Ectodermal cell (in vitro differentiated cells): Measurements from ENCODE around the gene TRPV2. TPM values are rescaled to one million over a fixed set of nuclear protein-coding genes. Genes with fewer than 3 reads are reported as not detected.

Experiments
- H3K27ac ChIP-seq: 2 replicates; pipeline ENCODE4 v1.7.0; 2013; ENCODE audit warnings: mild to moderate bottlenecking, low read depth, low read length; ENCODE audit not compliant: insufficient read depth, poor library complexity, severe bottlenecking
- H3K27me3 ChIP-seq: 2 replicates; pipeline ENCODE4 v1.7.0; 2013; ENCODE audit warnings: mild to moderate bottlenecking, low read length; ENCODE audit not compliant: insufficient read depth, control insufficient read depth, poor library complexity, severe bottlenecking
- H3K36me3 ChIP-seq: one replicate; pipeline ENCODE4 v1.7.0; 2013; ENCODE audit warnings: low read length; ENCODE audit not compliant: control insufficient read depth, insufficient read depth
- H3K4me1 ChIP-seq: one replicate; pipeline ENCODE4 v1.7.0; 2013; ENCODE audit warnings: low read length; ENCODE audit not compliant: control insufficient read depth, insufficient read depth
- H3K4me3 ChIP-seq: 2 replicates; pipeline ENCODE4 v1.7.0; 2013; ENCODE audit warnings: low read depth, low read length, control low read depth; ENCODE audit not compliant: insufficient read depth
- H3K9me3 ChIP-seq: 2 replicates; pipeline ENCODE4 v1.7.0; 2013; ENCODE audit warnings: mild to moderate bottlenecking, low read length, moderate library complexity; ENCODE audit not compliant: control insufficient read depth
- WGBS, 2 experiments: methylation state at CpG; one replicate each; pipeline ENCODE4 v1.1.7; 2013; ENCODE audit warnings: missing lambda C conversion rate in 2 of 2; 5-methylcytosine and 5-hydroxymethylcytosine counted together
- polyA plus RNA-seq, 4 experiments: library from polyadenylated mRNA; stranded (reverse); fragments of 50-300 nt; gene quantifications; one replicate each; pipeline ENCODE4 v1.2.3, GENCODE V29; 2013

The TRPV2 gene
- polyA plus RNA-seq (2013, experiment 1 of 4): 2.3 TPM
- 0.91 TPM for polyA plus RNA-seq (2013, experiment 2 of 4)
- polyA plus RNA-seq (2013, experiment 3 of 4): 0.96 TPM
- polyA plus RNA-seq (2013, experiment 4 of 4): 2.1 TPM

DNA sequence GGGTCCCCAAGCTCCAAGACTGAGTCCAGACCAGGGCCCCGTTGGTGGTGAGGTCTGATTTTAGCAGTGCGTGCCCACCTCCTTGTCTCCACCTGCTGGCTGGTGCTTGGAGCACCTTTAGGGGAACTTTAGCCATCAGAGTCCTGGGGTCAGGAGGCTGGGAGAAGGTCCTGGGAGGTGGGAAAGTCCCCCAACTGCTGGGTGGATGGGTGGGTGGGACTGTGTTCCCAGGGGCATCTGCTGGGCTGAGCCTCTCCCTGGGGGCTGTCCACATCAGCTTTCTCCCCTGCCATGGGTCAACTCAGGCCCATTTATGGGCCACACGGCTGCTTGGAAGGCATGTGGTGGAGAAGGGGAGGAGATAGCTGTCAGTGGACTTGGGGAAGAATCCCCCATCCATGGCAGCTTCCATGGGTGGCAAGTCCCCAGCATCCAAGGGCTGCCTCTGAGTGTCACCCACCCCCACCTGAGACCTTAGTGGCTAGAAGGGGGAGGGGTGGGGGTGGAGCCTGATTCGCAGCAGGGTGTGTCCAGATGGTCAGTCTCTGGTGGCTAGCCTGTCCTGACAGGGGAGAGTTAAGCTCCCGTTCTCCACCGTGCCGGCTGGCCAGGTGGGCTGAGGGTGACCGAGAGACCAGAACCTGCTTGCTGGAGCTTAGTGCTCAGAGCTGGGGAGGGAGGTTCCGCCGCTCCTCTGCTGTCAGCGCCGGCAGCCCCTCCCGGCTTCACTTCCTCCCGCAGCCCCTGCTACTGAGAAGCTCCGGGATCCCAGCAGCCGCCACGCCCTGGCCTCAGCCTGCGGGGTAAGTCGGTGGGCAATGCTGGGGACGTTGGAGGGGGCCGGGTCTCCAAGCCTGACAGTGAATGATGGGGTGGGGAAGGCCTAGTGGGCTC is at the start of gene TRPV2:
TSS of gene TRPV2 (plus strand) at position 541 of the 894 bp plus-strand sequence. CDS start 2,098 bp downstream, outside the sequence.
- Histone ChIP-seq H3K4me1 (peaks cover 8% of the 10 kb centered on the region), H3K27ac (no peak within 1 kb of the TSS), H3K36me3 (no peaks in the 10 kb centered on the region), H3K9me3 (no peaks in the 10 kb centered on the region), H3K4me3 (no peak within 1 kb of the TSS), H3K27me3 (no peaks in the 10 kb centered on the region)
- WGBS, 2 experiments: 41 to 44% methylated on average over 21 of the region's 21 CpGs

DNA sequence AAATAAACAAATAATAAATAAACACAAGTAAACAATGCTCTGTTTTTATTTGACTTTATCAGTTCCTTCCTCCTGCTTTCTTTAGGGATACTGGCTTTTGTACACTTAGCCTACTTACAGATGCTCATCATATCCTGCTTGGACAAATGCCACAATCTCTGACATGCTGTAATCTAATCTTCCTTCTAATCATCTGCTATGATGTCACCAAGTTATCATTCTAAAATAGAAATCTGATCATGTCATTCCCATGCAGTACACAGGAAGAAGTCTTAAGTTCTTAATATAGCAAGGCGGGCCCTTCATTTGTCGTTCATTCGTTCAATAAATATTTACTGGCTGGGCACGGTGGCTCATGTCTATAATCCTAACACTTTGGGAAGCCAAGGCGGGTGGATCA is 43.6 kb upstream of the TRPV2 start:
- 95 to 96% methylated on average over 5 of the region's 5 CpGs for WGBS, 2 experiments
- Histone ChIP-seq H3K4me3 (no peak overlapping the region), H3K27ac (no peak overlapping the region), H3K9me3 (no peaks in the 10 kb centered on the region), H3K27me3 (no peaks in the 10 kb centered on the region), H3K4me1 (no peaks in the 10 kb centered on the region), H3K36me3 (no peaks in the 10 kb centered on the region)

GRCh38 chr17:16374146-16374938 is 41.0 kb upstream of the TRPV2 start:
- Histone ChIP-seq H3K4me1 (no peaks in the 10 kb centered on the region), H3K36me3 (no peaks in the 10 kb centered on the region), H3K9me3 (no peaks in the 10 kb centered on the region), H3K4me3 (no peak overlapping the region), H3K27ac (no peak overlapping the region), H3K27me3 (no peaks in the 10 kb centered on the region)
- 93 to 94% methylated on average over 10 to 13 of the region's 16 CpGs for WGBS, 2 experiments

GRCh38 chr17:16377941-16378341 is 37.4 kb upstream of the TRPV2 start:
- Histone ChIP-seq H3K4me1 (no peaks in the 10 kb centered on the region), H3K27me3 (no peaks in the 10 kb centered on the region), H3K9me3 (no peaks in the 10 kb centered on the region), H3K36me3 (peaks cover 5% of the 10 kb centered on the region), H3K27ac (no peak overlapping the region), H3K4me3 (no peak overlapping the region)
- WGBS, 2 experiments: 94 to 99% methylated on average over 2 of the region's 2 CpGs

DNA sequence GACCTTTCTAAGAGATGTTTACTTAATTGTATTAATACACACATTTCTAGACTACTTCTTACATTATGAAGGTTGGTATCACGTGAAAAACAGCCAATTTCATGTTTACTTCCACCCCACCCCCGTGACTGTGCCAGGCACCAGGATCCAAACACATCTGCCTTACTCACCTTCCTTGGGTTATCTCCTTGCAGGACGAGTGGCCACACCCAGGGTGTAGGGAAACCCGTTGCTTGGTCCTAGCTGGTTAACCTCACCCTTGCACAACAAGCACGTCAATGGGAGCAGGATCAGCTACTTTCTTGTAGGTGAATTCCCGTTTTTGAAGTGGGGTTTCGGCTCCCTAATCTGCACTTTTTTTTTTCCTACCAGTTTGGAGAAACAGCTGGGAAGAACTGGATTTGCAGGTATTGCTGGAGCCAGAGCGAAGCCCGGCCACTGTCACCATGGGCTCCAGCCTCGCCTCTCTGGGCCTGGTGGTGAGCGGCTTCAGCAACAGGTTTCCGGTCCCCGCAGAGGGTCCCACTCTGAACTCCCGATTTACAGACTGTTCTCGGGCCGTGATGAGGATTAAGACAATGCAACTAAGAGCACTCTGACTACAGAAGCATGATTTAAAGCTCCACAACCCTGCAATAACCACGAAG is 36.6 kb upstream of the TRPV2 start:
- Histone ChIP-seq H3K9me3 (no peaks in the 10 kb centered on the region), H3K4me1 (peaks cover 7% of the 10 kb centered on the region), H3K36me3 (peaks cover 10% of the 10 kb centered on the region), H3K27ac (no peak overlapping the region), H3K4me3 (no peak overlapping the region), H3K27me3 (no peaks in the 10 kb centered on the region)
- WGBS, 2 experiments: 89 to 91% methylated on average over 17 of the region's 17 CpGs

- no peaks in the 10 kb centered on the region for H3K9me3 ChIP-seq
- H3K4me3 ChIP-seq: no peak overlapping the region
- H3K4me1 ChIP-seq: peaks cover 8% of the 10 kb centered on the region
- H3K27me3 ChIP-seq: no peaks in the 10 kb centered on the region
- 95 to 96% methylated on average over 8 of the region's 8 CpGs for WGBS, 2 experiments
- H3K36me3 ChIP-seq: peaks cover 10% of the 10 kb centered on the region
- H3K27ac ChIP-seq: no peak overlapping the region
These were observed 35.7 kb upstream of the TRPV2 start for GRCh38 chr17:16379654-16380053.

- WGBS, 2 experiments: 0 to 1% methylated on average over 66 to 67 of the region's 67 CpGs
These were observed 34.5 kb upstream of the TRPV2 start, which contains the start of gene UBB for GRCh38 chr17:16380640-16381495. UBB (plus strand) TSS chr17:16381091; CDS start chr17:16381908, 817 bp downstream.

DNA sequence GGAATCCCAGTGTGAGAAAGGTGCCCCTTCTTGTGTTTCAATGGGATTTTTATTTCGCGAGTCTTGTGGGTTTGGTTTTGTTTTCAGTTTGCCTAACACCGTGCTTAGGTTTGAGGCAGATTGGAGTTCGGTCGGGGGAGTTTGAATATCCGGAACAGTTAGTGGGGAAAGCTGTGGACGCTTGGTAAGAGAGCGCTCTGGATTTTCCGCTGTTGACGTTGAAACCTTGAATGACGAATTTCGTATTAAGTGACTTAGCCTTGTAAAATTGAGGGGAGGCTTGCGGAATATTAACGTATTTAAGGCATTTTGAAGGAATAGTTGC is 33.9 kb upstream of the TRPV2 start:
- H3K4me1 ChIP-seq: peaks cover 8% of the 10 kb centered on the region
- 5% methylated on average over 14 of the region's 14 CpGs for WGBS, 2 experiments
- H3K27ac ChIP-seq: peak overlapping the region; percentile 97
- H3K27me3 ChIP-seq: no peaks in the 10 kb centered on the region
- no peaks in the 10 kb centered on the region for H3K9me3 ChIP-seq
- peak overlapping the region; percentile 75 for H3K4me3 ChIP-seq
- peaks cover 10% of the 10 kb centered on the region for H3K36me3 ChIP-seq

More at GRCh38 chr17:16380640-16381495, 34.5 kb upstream of the TRPV2 start, which contains the start of gene UBB:
- Histone ChIP-seq H3K4me3 (peak within 1 kb of the TSS; percentile 75), H3K27me3 (no peaks in the 10 kb centered on the region), H3K36me3 (peaks cover 10% of the 10 kb centered on the region), H3K27ac (peak within 1 kb of the TSS; percentile 97), H3K9me3 (no peaks in the 10 kb centered on the region), H3K4me1 (peaks cover 8% of the 10 kb centered on the region)

DNA sequence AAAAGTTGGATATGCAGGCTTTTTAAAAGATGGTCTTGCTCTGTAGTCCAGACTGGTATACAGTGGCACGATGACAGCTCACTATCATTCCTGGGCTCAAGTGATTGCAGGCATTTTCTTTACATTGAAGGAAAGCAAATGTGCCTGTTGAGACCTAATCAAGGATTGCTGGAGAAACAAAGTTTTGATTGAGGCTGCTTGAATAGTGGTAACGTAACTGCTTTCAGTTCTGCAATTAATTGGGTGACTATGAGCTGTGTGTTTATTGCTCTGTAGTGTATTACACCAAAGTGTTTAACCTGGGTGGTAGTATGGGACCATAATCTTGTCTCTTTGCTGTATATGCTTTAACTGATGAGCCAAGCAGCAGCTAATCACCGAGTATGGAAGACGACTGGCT is 32.2 kb upstream of the TRPV2 start:
- Histone ChIP-seq H3K27ac (no peak overlapping the region), H3K36me3 (peaks cover 10% of the 10 kb centered on the region), H3K4me1 (peaks cover 8% of the 10 kb centered on the region), H3K4me3 (no peak overlapping the region), H3K9me3 (no peaks in the 10 kb centered on the region), H3K27me3 (no peaks in the 10 kb centered on the region)
- 82 to 84% methylated on average over 4 of the region's 4 CpGs for WGBS, 2 experiments
